GM18873 (cell line): ENCODE results near the gene MPP1.

Experiments
- ATAC-seq: cut with Tn5 transposase; IDR thresholded peaks from one replicate; pipeline ENCODE4 v1.9.1; 2021; ENCODE audit warnings: mild to moderate bottlenecking, moderate library complexity, moderate number of reproducible peaks; ENCODE audit not compliant: unreplicated experiment, low FRiP score

Gene MPP1

DNA sequence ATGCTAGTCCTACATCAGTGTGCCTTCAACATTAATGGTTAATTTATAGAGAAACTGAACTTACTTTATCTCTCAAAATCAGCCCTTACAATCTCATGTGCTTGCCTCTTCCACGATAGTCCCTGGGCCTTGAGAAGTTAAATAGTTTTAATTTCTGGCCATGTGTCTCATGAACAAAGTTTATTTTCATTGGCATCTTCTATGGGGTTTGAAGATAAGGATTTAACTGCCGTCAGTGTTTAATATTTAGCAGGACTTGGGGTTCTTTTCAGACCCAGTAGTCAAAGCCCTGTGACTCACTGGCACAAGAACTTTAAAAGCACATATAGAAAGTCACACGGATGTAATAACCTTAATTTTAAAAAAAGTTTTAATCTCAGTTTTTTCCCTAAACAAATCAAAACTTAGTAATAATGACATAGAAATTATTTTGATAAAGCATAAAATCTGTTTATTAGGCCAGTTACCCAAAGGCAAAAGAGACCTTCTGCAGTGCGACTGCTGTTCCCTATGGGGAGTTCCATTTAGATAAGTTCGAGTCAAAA lies 10.1 kb upstream of the MPP1 start:
- no peak for ATAC-seq

DNA sequence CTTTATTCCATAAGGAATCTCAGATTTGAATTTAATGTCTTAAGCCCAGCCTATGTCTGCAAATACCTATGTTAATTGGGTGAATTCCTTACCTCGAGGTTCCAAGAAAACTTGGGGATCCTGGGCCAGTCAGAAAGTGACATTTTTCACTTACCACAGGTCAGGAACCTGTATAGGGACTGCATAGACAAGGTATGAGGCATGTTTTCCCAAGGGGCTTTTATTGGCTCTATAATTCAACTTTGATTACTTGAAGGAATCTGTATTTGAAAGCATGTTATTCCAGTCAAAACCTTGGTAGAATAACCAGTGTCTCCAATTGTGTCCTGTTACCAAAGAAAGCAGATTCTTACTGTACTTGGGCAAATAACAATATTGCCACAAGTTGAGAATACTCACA lies 8.5 kb upstream of the MPP1 start:
- ATAC-seq: no peak

DNA sequence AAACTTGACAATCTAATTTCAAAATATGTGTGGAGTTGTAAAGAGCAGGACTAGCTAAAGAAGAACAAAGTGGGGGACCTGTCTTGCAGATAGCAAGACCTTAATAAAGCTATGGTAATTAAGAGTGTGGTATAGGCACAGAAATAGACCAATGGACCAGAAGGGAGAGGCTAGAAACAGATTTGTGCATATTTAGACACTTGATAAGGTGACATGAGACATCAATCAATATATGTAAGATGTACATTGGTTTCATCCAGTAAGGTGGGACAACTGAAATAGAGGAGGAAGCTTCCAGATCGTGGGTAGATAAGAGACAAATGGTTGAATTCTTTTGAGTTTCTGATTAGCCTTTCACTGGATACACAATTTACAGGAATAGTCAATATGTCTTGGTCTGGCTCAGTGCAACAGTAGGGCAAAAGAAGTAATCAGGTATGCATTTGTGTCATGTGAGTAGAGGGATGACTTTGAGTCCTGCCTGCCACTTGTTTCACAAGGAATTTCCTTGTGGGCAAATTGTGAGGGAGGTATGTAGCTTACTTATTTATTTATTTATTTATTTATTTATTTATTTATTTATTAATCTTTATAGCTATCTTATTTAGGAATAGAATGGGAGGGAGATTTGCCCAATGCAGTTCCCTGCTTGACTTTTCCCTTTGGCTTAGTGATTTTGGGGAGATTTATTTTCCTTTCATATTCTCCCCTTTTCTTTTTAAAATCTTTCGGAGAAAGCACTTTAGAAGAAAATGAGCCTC lies 7.2 kb upstream of the MPP1 start:
- no peak for ATAC-seq

DNA sequence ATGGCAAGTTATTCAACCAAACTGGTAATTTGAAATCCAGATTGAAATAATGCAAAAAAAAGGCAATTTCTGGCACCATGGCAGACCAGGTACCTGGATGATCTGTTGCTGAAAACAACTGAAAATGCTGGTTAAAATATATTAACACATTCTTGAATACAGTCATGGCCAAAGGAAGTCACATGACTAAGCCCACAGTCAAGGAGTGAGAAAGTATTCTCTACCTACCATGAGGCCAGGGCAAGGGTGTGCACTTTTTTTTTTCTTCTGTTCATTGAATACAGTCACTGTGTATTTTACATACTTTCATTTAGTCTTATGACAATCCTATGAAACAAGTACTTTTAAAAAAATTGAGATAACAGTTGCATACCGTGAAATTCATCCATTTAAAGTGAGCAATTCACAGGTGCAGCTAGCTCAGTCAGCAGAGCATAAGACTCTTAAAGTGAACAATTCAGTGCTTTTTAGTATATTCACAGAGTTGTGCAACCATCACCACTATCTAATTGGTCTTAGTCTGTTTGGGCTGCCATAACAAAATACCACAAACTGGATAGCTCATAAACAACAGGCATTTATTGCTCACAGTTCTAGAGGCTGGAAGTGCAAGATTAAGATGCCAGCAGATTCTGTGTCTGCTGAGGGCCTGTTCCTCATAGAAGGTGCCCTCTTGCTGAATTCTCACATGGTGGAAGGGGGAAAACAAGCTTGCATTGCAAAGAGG lies 4.8 kb upstream of the MPP1 start:
- ATAC-seq: no peak

DNA sequence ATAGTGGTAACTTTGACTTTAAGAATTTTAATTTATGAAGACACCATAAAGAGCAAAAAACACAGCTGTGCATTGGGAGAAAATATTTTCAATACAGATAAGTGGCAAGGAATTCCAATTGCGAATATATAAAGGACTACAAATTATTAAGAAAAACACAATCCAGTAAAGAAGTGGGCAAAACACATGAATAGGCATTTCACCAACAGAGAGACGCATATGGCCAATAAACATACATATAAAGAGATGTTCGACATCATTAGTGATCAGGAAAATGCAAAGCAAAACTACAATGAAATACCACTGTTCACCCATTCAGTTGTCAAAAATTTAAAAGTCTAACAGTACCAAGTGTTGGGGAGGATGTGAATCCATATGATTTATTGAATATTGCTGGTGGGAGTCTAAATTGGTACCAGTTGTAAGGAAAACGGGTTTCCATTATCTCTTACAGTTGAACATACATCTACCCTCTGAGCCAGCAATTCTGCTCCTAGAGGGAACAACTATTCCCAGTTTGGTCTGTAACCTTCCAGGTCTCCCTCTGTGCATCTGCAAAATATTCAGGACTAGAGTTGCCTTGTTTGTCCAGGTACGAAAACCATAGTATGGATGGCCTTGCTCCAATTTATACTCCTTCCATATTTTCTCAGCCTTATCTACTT lies 1.7 kb upstream of the MPP1 start:
- no peak for ATAC-seq

DNA sequence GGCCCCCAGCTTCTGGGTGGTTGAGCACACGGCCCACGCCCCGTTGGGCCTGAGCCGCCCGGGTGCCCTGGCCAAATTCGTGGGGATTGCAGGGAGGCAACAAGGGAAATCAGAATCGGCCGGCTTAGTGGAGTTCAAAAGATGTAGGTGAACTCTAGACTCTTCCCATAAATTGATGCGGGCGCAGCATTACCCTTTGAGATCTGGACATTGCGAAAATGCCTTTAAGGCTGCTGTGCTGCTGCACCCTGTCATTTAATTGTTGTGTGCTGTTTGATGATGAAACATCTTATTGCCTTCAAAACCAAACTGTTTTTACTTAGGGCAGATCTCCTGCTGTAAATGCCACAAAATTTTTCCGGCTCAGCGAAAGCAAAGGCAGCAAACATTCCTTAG lies 409 bp upstream of the MPP1 start:
- ATAC-seq: no peak

DNA sequence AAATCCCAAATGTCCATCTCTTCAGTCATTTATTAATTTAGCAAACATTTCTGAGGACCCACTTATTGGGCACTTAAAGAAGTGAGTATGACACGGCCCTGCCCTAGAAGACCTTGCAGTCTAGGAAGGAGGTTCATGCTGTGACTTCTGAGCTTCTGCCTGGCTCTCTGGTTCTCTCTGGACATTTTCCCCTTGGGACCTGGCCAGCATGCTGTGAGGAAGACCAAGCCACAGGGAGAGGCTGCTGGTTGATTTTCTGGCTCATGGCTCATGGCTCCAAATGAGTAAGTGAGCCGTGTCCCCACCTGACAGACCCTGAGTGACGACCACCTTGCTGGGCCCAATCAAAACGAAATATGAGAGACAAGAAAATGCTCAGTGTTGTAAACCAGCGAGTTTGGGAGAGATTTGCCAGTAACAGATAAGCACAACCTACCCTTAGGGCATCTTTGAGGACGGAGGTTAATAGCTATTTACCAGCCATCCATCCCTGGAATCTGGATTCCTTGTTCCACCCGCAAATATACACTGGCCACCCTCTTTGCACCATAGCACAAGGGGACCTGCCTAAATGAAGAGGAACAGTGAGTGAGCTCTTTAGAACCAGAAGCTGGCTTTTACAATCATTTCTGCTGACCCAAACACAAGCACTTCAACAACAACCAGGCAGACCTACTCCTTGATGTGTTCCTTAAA lies 876 bp downstream of the MPP1 start:
- ATAC-seq: no peak

DNA sequence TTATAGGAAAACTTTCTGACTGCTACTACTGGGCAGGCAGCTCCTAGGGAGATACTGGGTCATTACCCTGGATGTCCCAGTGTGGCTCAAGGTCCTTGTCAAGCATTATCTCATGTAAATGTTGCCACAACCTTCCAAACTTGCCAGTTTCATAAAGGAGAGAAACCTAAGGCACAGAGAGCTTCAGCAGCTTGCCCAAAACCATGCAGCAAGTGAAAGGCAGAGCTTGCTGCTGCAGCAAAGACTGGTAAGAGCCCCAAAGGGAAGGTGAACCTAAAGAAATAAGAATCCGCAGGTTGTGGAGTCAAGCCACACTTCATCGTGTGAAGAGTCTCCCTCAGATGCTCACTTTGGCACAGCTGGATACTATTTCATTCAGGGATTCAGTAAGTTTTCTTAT lies 2.3 kb downstream of the MPP1 start:
- no peak for ATAC-seq

DNA sequence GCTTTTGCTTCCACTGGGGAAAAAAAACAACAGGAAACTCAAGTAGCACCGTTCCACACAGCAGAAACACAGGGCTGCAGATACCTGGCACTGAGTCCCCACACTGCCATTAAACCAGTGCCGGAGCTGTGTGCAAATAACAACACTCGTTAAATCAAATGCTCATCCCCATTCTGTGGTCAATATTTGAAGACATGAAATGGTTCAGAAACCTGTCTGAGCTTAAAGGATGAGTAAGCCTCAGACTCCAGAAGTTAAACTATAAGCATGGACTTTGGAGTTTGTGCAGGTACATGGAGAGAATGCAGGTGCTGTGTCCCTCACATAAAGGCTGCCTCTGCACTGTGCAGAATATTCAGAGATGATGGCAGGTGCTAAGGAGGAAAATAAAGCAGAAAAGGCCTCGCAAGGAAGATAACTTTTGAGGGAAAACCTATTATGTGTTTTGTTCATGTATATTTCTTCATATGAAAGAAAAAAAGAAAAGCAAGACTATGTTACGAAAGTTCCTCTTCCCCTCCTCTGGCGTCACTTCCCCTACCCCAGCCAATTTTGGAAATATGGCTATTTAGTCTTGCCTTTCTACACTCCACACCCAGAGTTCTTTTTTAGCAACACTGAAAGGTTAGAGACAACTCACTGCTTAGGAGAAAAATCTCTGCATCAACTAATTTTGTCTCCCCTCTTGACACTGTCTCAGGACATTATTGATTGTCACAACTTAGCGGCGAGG lies 4.6 kb downstream of the MPP1 start:
- ATAC-seq: no peak

DNA sequence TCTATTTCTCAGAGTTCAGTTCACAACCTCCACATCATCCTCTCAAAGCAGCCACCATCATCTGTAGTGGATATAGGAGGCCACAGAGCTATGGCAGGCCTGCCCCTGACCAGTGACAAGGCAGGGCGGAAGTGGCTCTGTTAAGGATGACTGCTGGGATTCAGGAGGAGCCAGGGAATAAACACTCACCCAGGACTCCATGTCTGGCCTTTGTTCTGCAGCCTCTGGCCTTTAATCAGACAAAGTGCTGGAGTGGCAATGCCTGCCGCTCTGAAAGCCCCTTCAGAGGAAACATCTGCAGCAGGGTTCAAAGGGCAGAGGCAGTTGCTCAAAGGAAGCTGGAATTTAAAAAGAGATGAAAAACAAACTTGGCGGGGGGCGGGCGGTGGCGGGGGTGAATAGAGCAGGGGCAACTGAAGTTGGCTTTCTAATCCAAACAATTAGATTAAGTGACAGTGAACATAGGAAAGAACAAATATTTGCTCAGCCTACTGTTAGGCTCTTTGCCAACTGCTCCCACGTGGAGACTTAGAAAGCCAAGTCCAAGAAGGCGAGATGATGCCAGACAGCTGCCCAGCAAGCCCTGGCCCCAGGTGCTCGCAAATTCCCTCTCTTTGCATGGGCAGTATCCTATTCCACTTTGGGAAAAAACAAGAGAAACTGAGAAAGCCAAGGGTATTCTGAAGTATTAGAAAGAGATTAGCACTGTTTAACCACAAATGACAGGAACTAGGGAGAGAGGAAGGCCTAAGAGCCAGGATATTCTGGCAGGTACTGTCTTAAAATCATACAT lies 5.5 kb downstream of the MPP1 start:
- no peak for ATAC-seq

DNA sequence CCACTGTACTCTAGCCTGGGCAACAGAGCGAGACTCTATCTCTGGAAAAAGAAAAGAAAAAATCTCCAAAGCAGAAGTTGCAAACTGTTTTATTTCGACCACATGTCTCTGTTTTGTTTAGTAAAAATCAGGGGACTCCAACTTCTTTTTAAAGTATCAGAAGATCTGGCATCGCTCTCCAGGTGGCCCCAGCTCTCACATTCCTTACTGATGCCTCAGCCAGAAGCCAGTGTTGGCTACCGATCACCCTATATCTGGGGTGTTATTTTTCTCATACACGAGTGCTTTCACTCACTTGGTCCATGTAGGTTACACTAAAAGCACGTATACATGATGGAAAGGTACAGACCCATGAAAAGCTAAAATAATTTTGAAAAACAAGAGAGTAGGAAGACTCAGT lies 8.3 kb downstream of the MPP1 start:
- ATAC-seq: no peak

DNA sequence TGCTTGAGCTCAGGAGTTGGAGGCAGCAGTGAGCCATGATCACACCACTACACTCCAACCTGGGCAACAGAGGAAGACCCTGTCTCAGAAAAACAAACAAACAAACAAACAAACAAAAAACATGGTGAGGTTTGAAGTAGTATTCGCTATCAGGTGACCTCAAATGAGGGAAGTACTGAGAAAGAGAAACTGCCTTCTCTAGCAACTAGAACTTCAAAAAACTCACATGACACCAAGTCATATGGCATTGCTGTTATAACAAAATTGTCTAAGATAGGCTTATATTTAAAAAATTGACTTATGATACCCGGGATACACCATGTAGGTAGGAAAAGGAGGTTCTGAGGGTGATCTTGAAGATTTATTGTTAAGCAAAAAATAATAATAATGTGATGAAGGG lies 10.3 kb downstream of the MPP1 start:
- no peak for ATAC-seq

DNA sequence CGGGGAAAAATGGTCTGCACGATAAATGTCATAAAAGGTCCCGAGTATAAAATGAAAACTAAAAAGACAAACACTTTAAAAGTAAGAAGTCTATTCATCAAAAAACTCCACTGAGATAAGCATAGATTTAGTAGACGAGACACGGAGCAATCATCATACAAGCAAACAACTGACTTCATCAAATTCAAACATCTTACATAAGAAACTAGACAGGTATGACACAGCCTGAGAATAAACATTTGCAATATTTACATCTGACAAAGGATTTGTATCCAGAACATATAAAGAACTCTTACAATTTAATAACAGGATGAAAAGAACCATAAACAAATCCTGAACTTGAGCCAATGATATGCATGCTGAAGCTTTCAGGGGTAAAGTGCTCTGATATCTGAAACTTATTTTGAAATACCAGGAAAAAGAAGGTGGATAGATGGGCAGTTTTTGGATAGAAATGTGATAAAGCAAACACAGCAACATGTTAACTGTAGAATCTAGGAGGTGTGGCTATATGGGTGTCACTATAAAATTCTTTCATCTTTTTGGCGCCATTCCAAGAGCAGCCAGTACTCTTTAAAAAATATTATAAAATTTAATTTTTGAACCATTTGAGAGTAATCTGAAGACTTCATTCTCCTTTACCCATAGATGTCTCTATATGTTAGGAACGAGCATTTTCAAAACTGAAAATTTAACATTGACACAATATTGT lies 12.0 kb downstream of the MPP1 start:
- no peak for ATAC-seq

DNA sequence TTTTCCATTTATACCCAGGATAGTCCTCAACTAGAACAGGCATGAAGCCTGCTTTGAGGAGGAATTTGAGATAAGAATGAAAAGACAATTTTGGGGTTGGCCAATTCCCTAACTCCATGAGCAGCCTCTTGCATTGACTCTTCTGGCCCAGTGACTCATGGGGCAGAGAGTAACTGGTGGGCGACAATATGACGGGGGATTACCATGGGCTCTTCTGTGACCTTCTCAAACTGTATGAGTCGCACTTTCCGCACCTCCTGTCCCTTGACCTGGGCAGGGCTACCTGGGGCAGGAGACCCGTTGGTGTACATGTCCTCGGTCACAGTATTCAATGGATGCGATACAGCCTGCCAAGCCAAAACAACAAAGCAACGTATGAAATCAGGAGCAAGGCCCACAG lies 13.3 kb downstream of the MPP1 start:
- no peak for ATAC-seq

DNA sequence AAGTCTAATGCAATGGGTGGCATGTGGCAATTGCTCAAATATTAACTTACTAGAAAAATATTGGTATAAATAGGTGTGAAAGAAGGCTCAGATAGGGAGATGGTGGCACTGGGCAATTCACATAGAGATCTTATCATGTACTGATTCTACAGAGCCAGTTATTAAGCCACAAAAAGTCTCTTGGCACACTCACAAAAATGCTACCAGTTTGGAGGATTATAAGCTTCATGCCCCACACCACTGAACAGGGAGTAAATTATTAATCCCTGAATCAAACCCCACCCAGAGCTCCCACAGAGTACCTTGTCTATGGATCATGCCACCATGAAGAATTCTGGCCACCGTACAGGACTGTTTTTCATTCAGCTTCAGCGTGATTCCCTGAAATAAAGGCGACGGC lies 13.8 kb downstream of the MPP1 start:
- ATAC-seq: no peak

DNA sequence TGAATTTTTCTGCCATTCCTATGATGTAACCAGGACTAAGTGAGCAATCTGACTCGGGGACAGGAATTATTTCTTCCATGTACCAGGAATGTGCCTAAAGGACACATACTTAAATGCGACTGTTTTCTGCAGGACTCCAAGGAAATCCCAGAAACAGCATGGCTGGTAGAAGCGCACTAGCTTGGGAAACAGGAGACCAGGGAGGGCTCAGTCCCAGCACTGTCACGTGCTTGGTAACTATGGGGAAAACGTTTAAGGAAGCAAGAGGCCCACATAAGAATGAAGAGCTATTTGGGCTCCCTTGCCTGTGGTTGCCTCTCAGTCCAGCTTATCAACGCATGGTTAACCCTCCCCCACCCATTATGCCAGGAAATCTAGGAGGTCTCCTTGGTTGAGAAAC lies 19.6 kb downstream of the MPP1 start:
- ATAC-seq: no peak

DNA sequence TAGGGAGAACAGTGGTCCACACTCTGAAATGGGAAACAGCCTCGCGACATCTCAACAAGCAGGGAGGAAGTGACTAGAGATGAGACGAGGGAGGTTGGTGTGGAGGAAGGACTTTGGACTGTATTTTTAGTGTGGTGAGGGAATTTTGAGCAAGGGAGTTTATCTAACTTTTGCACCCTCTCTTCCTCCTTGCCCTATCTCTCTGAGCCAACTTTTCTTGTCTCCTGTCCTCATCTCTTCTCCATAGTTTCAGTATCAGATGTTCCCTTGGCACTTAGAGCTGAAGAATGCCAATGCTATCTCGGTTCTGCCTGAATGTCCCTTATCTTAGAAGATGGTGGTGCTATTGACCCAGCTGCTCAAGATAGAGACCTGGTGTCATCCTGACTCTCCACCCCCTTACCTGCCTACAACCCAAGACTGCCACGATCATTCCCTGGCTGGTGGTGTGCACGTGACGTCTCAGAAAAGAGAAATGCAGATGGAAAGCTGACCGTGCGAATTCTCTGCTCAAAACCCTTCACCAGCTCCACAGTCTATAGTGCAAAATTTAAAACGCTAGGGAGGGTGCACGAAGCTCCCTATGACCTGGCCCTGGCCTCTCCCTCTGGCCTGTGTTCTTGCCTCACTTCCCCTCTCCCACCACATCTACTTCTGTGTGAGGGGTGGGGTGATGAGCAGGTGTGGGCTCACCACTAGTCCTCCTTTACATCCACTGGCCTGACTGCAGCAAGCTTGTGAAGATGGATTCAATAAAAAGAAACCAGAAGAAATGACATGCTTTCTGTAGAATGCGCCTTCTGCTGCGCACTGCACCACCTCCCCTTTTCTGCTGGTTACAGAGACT lies 20.9 kb downstream of the MPP1 start:
- ATAC-seq: no peak

DNA sequence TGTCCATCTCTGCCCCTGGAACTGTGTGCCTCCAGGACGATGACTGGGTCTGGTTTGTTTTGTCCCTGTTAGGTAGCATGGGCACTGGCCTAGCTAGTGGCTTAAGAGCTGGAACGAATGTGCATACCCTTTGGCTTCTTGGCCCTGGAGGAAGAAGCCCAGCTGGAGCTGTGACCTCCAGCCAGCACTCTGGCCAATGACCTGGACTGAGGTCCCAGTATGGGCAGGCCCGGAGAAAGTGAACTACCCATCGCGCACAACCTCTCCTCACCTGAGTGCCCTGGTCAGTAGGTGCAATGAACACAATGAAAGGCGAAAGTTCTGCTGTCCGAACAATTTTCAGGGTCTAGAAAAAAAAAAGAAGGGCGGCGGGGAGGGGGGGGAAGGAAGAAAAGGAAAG lies 24.3 kb downstream of the MPP1 start:
- no peak for ATAC-seq
